GM23338 (cell line): Measurements from ENCODE around the gene ST7L. TPM values are rescaled to one million over a fixed set of nuclear protein-coding genes. Genes with fewer than 3 reads are reported as not detected.

Experiments
- ATAC-seq: fragments of 200-7000 bp; cut with Tn5 transposase; 3 replicates; pipeline ENCODE4 v1.9.1; 2020
- DNase-seq: peaks from one replicate; pipeline ENCODE4 v3.0.0-alpha.2; 2015; ENCODE audit warnings: low spot score
- H2AFZ ChIP-seq: fragments of 200-600 bp; sonication (generic); 2 replicates; pipeline ENCODE4 v1.8.0; 2016; ENCODE audit warnings: antibody characterized with exemption, mild to moderate bottlenecking, moderate library complexity
- H3F3A ChIP-seq: fragments of 200-600 bp; sonication (generic); replicated peaks from 2 replicates; pipeline ENCODE4 v1.8.0; 2017; ENCODE audit warnings: antibody characterized with exemption, mixed run types, low read depth
- H3K27ac ChIP-seq: fragments of 200-600 bp; sonication (generic); 2 replicates; pipeline ENCODE4 v1.6.1; 2016; ENCODE audit warnings: low read depth
- H3K27me3 ChIP-seq: fragments of 200-600 bp; sonication (generic); 2 replicates; pipeline ENCODE4 v1.8.0; 2016; ENCODE audit warnings: mild to moderate bottlenecking, mixed run types, moderate library complexity; ENCODE audit not compliant: insufficient read depth
- H3K36me3 ChIP-seq: fragments of 200-600 bp; sonication (generic); 2 replicates; pipeline ENCODE4 v1.8.0; 2016; ENCODE audit warnings: mild to moderate bottlenecking; ENCODE audit not compliant: insufficient read depth
- H3K4me1 ChIP-seq: fragments of 200-600 bp; sonication (generic); 2 replicates; pipeline ENCODE4 v1.8.0; 2016; ENCODE audit warnings: mild to moderate bottlenecking, moderate library complexity; ENCODE audit not compliant: insufficient read depth
- H3K4me2 ChIP-seq: fragments of 200-600 bp; sonication (generic); 2 replicates; pipeline ENCODE4 v1.7.1; 2017; ENCODE audit warnings: mixed run types
- H3K4me3 ChIP-seq: fragments of 200-600 bp; sonication (generic); 2 replicates; pipeline ENCODE4 v1.6.1; 2016; ENCODE audit warnings: mixed run types
- H3K79me2 ChIP-seq: fragments of 200-600 bp; sonication (generic); replicated peaks from 2 replicates; pipeline ENCODE4 v1.8.0; 2017; ENCODE audit warnings: mild to moderate bottlenecking; ENCODE audit not compliant: insufficient read depth
- H3K9me2 ChIP-seq: fragments of 200-600 bp; sonication (generic); 2 replicates; pipeline ENCODE4 v1.8.0; 2017; ENCODE audit not compliant: insufficient read depth
- H4K20me1 ChIP-seq: fragments of 200-600 bp; sonication (generic); replicated peaks from 2 replicates; pipeline ENCODE4 v1.8.0; 2017; ENCODE audit warnings: mild to moderate bottlenecking; ENCODE audit not compliant: insufficient read depth
- H3K27ac Mint-ChIP-seq: 2 replicates; pipeline ENCODE4 v1.8.0; 2020; ENCODE audit warnings: inconsistent platforms, mild to moderate bottlenecking, moderate library complexity, mixed read lengths
- H3K27me3 Mint-ChIP-seq: 3 replicates; pipeline ENCODE4 v1.8.0; 2022; ENCODE audit warnings: low read depth, mild to moderate bottlenecking, moderate library complexity, mixed read lengths, inconsistent platforms; ENCODE audit not compliant: insufficient read depth, poor library complexity
- H3K36me3 Mint-ChIP-seq: 3 replicates; pipeline ENCODE4 v1.8.0; 2021; ENCODE audit warnings: low read depth, mild to moderate bottlenecking, inconsistent platforms, moderate library complexity, mixed read lengths
- H3K4me1 Mint-ChIP-seq: 3 replicates; pipeline ENCODE4 v1.8.0; 2020; ENCODE audit warnings: mild to moderate bottlenecking, inconsistent platforms, mixed read lengths
- H3K4me3 Mint-ChIP-seq: 3 replicates; pipeline ENCODE4 v1.8.0; 2021; ENCODE audit warnings: moderate library complexity, mild to moderate bottlenecking, inconsistent platforms, mixed read lengths
- H3K9me3 Mint-ChIP-seq: 3 replicates; pipeline ENCODE4 v1.8.0; 2020; ENCODE audit warnings: moderate library complexity, mild to moderate bottlenecking, inconsistent platforms, mixed read lengths
- EZH2 ChIP-seq: fragments of 200-600 bp; sonication (generic); IDR thresholded peaks from one replicate; pipeline ENCODE4 v1.8.0; 2017; ENCODE audit warnings: antibody characterized with exemption, mild to moderate bottlenecking, low read depth; ENCODE audit not compliant: unreplicated experiment
- JUNB ChIP-seq: IDR thresholded peaks from one replicate; pipeline ENCODE4 v1.6.1; 2016; ENCODE audit warnings: antibody characterized with exemption; ENCODE audit not compliant: unreplicated experiment
- ZNF462 ChIP-seq: fragments of 250-450 bp; sonication (Bioruptor Pico); IDR thresholded peaks from 2 replicates; pipeline ENCODE4 v1.5.0; 2020; ENCODE audit warnings: mild to moderate bottlenecking, moderate library complexity
- polyA plus RNA-seq: library from polyadenylated mRNA; unstranded; fragments of >200 nt; fragmentation: Nextera tagmentation; extraction: Ambion mirVana; gene quantifications from 2 replicates; pipeline ENCODE4 v1.2.1, GENCODE V29; 2016
- total RNA-seq: library from RNA; depleted of rRNA; stranded (reverse); fragments of >200 nt; shearing (Covaris generic); gene quantifications from 2 replicates; pipeline ENCODE4 v1.2.3, GENCODE V29; 2014
- TF ChIP-seq, protein P1 (sequence below), 2 experiments: fragments of 200-600 bp in 1 of 2; sonication (generic) in 1 of 2; conservative IDR thresholded peaks; 2 replicates each; pipeline versions ENCODE4 v1.5.1 to v1.6.1; 2016 to 2017; ENCODE audit warnings: antibody characterized with exemption in 2 of 2, low read depth in 2 of 2, mild to moderate bottlenecking in 2 of 2, moderate library complexity in 1 of 2

Gene ST7L
- total and polyA plus RNA-seq, 2 experiments from 2014 or later = 18.2 to 21.0 TPM

GRCh38 chr1:112509660-112510178 is 109.2 kb downstream of the ST7L start:
- ATAC-seq = no peak
- H3K79me2 ChIP-seq = no peaks in the 10 kb centered on the region
- H2AFZ ChIP-seq = peak overlapping the region; percentile 100
- peaks cover 84% of the 10 kb centered on the region for H3K27me3 ChIP-seq
- peak; percentile 12 for DNase-seq
- TF ChIP-seq JUNB (no peak), EZH2 (peak; percentile 54), ZNF462 (CRISPR knock-in tag) (no peak)
- TF ChIP-seq, protein P1, sequence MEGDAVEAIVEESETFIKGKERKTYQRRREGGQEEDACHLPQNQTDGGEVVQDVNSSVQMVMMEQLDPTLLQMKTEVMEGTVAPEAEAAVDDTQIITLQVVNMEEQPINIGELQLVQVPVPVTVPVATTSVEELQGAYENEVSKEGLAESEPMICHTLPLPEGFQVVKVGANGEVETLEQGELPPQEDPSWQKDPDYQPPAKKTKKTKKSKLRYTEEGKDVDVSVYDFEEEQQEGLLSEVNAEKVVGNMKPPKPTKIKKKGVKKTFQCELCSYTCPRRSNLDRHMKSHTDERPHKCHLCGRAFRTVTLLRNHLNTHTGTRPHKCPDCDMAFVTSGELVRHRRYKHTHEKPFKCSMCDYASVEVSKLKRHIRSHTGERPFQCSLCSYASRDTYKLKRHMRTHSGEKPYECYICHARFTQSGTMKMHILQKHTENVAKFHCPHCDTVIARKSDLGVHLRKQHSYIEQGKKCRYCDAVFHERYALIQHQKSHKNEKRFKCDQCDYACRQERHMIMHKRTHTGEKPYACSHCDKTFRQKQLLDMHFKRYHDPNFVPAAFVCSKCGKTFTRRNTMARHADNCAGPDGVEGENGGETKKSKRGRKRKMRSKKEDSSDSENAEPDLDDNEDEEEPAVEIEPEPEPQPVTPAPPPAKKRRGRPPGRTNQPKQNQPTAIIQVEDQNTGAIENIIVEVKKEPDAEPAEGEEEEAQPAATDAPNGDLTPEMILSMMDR (conservative IDR thresholded peaks at IDR 0.05; ENCODE audit: low read depth in 2 of 2) = no peak
- Mint-ChIP-seq H3K27ac (no peak overlapping the region), H3K27me3 (peaks cover 51% of the 10 kb centered on the region), H3K36me3 (no peaks in the 10 kb centered on the region; the same call in 2 of the 3 replicates), H3K9me3 (no peaks in the 10 kb centered on the region; the same call in 2 of the 3 replicates), H3K4me1 (peaks cover 35% of the 10 kb centered on the region), H3K4me3 (peak overlapping the region; percentile 76)
- peak overlapping the region; percentile 92 for H3K4me3 ChIP-seq
- no peaks in the 10 kb centered on the region for H3K9me2 ChIP-seq
- peak overlapping the region; percentile 99 for H3K4me2 ChIP-seq
- H3K4me1 ChIP-seq = peaks cover 42% of the 10 kb centered on the region
- peaks cover 7% of the 10 kb centered on the region; the same call in 1 of the 2 replicates for H3F3A ChIP-seq
- H4K20me1 ChIP-seq = peaks cover 10% of the 10 kb centered on the region; the same call in 1 of the 2 replicates
- no peaks in the 10 kb centered on the region for H3K36me3 ChIP-seq
- H3K27ac ChIP-seq = no peak overlapping the region
